ENCODE measurements around the gene PRXL2B. TPM values are rescaled to one million over a fixed set of nuclear protein-coding genes. Genes with fewer than 3 reads are reported as not detected.

PRXL2B gene
- total RNA-seq, 1 experiment from 2014 or later, result 12.6 TPM

DNA sequence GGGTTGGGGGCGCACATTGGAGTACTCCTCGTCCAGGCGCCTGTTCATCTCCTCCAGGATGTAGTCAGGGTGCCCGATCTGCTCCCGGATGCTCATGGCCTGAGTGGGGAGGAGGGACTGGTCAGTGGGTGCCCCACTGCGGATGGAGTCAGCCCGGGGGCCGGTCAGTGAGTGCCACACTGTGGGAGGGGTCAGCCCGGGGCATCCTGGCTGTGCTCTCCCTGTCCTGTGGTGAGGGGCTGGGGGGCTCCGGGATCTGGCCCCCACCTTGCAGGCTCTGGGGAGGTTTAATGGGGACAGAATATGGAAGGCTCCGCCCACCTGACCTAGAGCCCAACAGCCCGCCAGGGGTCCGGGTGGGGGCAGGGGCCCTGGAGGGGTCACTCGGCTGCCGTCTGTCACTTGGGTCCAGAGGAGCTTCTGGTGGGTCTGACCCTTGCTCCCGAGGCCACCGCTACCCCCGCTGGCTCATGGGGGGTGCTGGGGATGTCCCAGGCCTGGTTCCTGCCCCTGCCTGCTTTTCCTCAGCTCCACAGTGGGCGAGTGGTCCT, 8.8 kb downstream of the PRXL2B start:
- TF ChIP-seq, protein P1, sequence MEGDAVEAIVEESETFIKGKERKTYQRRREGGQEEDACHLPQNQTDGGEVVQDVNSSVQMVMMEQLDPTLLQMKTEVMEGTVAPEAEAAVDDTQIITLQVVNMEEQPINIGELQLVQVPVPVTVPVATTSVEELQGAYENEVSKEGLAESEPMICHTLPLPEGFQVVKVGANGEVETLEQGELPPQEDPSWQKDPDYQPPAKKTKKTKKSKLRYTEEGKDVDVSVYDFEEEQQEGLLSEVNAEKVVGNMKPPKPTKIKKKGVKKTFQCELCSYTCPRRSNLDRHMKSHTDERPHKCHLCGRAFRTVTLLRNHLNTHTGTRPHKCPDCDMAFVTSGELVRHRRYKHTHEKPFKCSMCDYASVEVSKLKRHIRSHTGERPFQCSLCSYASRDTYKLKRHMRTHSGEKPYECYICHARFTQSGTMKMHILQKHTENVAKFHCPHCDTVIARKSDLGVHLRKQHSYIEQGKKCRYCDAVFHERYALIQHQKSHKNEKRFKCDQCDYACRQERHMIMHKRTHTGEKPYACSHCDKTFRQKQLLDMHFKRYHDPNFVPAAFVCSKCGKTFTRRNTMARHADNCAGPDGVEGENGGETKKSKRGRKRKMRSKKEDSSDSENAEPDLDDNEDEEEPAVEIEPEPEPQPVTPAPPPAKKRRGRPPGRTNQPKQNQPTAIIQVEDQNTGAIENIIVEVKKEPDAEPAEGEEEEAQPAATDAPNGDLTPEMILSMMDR (IDR thresholded peaks at IDR 0.05; ENCODE audit: unreplicated experiment), result no peak
- BruUV-seq (replicated peaks), result no TSS peak
- no peak overlapping the region for H3K4me3 Mint-ChIP-seq (ENCODE audit: unreplicated experiment)
- DNase-seq (ENCODE audit: unreplicated experiment), result no peak
- no peaks in the 10 kb centered on the region for H3K9me3 Mint-ChIP-seq (ENCODE audit: unreplicated experiment)
- H3K27ac Mint-ChIP-seq (ENCODE audit: low read depth, unreplicated experiment), result no peak overlapping the region
- intact Hi-C loops (cut with micrococcal nuclease), result no loop called here
- H3K27me3 Mint-ChIP-seq (ENCODE audit: insufficient read depth, unreplicated experiment), result peaks cover 16% of the 10 kb centered on the region
- H3K36me3 Mint-ChIP-seq (ENCODE audit: insufficient read depth, unreplicated experiment), result peaks cover 6% of the 10 kb centered on the region
- POLR2A ChIA-PET, result no interaction called here
- H3K4me1 Mint-ChIP-seq (ENCODE audit: insufficient read depth, unreplicated experiment), result no peaks in the 10 kb centered on the region
- CTCF ChIA-PET, result no interaction called here

DNA sequence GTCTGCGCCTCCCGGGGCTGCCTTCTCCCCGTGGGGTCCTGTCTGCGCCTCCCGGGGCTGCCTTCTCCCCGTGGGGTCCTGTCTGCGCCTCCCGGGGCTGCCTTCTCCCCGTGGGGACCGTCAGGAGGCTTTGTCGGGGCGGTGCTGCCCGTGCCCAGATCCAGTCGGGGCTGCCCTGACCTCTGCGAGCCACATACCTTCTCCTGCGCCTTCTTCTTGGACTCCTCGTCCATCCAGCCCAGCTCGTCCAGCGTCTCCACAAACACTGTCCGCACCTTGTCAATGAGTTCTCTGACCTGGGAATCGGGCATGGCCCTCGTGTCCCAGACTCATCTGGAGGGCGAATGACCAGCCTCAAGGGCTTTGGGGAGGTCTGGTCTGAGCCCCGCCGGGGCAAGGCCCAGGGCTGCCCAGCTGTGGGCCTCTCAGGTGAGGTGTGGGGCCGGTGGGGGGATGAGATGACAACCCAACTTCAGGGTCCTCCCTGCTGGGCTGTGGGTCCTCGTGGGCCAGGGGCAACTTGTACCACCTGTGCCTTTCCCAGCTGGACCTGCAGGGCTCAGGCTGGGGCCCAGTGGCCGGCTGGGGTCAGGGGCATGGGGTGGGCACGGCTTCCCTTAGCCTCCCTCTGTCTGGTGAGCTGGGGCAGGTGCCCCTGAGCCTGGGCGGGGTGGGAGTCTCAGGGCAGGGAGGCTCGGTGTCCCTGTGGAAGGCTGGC, 9.4 kb downstream of the PRXL2B start:
- POLR2A ChIA-PET, result no interaction called here
- DNase-seq (ENCODE audit: unreplicated experiment), result no peak
- no peak overlapping the region for H3K27ac Mint-ChIP-seq (ENCODE audit: low read depth, unreplicated experiment)
- H3K4me1 Mint-ChIP-seq (ENCODE audit: insufficient read depth, unreplicated experiment), result no peaks in the 10 kb centered on the region
- CTCF ChIA-PET, result no interaction called here
- TF ChIP-seq, protein P1 (IDR thresholded peaks at IDR 0.05; ENCODE audit: unreplicated experiment), result no peak
- no peaks in the 10 kb centered on the region for H3K9me3 Mint-ChIP-seq (ENCODE audit: unreplicated experiment)
- peaks cover 20% of the 10 kb centered on the region for H3K27me3 Mint-ChIP-seq (ENCODE audit: insufficient read depth, unreplicated experiment)
- intact Hi-C loops (cut with micrococcal nuclease), result no loop called here
- H3K36me3 Mint-ChIP-seq (ENCODE audit: insufficient read depth, unreplicated experiment), result peaks cover 6% of the 10 kb centered on the region
- no peak overlapping the region for H3K4me3 Mint-ChIP-seq (ENCODE audit: unreplicated experiment)
- BruUV-seq (replicated peaks), result no TSS peak

GRCh38 chr1:2596530-2597333, 10.2 kb downstream of the PRXL2B start:
- no TSS peak for BruUV-seq (replicated peaks)
- Mint-ChIP-seq H3K27me3 (ENCODE audit: insufficient read depth, unreplicated experiment) (peaks cover 27% of the 10 kb centered on the region), H3K4me3 (ENCODE audit: unreplicated experiment) (no peak overlapping the region), H3K9me3 (ENCODE audit: unreplicated experiment) (no peaks in the 10 kb centered on the region), H3K4me1 (ENCODE audit: insufficient read depth, unreplicated experiment) (no peaks in the 10 kb centered on the region), H3K27ac (ENCODE audit: low read depth, unreplicated experiment) (no peak overlapping the region), H3K36me3 (ENCODE audit: insufficient read depth, unreplicated experiment) (peaks cover 6% of the 10 kb centered on the region)
- CTCF ChIA-PET, result no interaction called here
- no peak for DNase-seq (ENCODE audit: unreplicated experiment)
- intact Hi-C loops (cut with micrococcal nuclease), result no loop called here
- TF ChIP-seq, protein P1 (IDR thresholded peaks at IDR 0.05; ENCODE audit: unreplicated experiment), result no peak
- POLR2A ChIA-PET, result interaction anchor here (0.6 kb wide), 1 partner anchor 1385 kb away, joined by 3 read pairs; no protein-coding TSS in a partner anchor

Data from MCF 10A (cell line).